Epithelial cell of esophagus (primary cell): ENCODE data around the gene LDLRAP1.
A peak's percentile ranks its signal among the peaks of the same experiment; 100 is the strongest.

Experiments
- DNase-seq: peaks from one replicate; pipeline ENCODE4 v3.0.0; 2010; ENCODE audit warnings: low read depth
- H3K4me3 ChIP-seq: 2 replicates; pipeline ENCODE4 v1.5.1; 2011; ENCODE audit warnings: mild to moderate bottlenecking, low read length, control low read depth
- TF ChIP-seq, protein P1 (sequence below): IDR thresholded peaks from 2 replicates; pipeline ENCODE4 v1.5.1; 2011; ENCODE audit warnings: low read depth, mild to moderate bottlenecking, low read length, control low read depth, inconsistent platforms; ENCODE audit not compliant: insufficient read depth; ENCODE audit errors: missing control alignments

Gene LDLRAP1

GRCh38 chr1:25562101-25562927, 18.9 kb downstream of the LDLRAP1 start:
- peak; percentile 36 for DNase-seq
- no peak overlapping the region for H3K4me3 ChIP-seq
- TF ChIP-seq, protein P1, sequence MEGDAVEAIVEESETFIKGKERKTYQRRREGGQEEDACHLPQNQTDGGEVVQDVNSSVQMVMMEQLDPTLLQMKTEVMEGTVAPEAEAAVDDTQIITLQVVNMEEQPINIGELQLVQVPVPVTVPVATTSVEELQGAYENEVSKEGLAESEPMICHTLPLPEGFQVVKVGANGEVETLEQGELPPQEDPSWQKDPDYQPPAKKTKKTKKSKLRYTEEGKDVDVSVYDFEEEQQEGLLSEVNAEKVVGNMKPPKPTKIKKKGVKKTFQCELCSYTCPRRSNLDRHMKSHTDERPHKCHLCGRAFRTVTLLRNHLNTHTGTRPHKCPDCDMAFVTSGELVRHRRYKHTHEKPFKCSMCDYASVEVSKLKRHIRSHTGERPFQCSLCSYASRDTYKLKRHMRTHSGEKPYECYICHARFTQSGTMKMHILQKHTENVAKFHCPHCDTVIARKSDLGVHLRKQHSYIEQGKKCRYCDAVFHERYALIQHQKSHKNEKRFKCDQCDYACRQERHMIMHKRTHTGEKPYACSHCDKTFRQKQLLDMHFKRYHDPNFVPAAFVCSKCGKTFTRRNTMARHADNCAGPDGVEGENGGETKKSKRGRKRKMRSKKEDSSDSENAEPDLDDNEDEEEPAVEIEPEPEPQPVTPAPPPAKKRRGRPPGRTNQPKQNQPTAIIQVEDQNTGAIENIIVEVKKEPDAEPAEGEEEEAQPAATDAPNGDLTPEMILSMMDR: no peak

GRCh38 chr1:25562928-25563283, 19.5 kb downstream of the LDLRAP1 start:
- H3K4me3 ChIP-seq: no peak overlapping the region
- TF ChIP-seq, protein P1: no peak
- no peak for DNase-seq

DNA sequence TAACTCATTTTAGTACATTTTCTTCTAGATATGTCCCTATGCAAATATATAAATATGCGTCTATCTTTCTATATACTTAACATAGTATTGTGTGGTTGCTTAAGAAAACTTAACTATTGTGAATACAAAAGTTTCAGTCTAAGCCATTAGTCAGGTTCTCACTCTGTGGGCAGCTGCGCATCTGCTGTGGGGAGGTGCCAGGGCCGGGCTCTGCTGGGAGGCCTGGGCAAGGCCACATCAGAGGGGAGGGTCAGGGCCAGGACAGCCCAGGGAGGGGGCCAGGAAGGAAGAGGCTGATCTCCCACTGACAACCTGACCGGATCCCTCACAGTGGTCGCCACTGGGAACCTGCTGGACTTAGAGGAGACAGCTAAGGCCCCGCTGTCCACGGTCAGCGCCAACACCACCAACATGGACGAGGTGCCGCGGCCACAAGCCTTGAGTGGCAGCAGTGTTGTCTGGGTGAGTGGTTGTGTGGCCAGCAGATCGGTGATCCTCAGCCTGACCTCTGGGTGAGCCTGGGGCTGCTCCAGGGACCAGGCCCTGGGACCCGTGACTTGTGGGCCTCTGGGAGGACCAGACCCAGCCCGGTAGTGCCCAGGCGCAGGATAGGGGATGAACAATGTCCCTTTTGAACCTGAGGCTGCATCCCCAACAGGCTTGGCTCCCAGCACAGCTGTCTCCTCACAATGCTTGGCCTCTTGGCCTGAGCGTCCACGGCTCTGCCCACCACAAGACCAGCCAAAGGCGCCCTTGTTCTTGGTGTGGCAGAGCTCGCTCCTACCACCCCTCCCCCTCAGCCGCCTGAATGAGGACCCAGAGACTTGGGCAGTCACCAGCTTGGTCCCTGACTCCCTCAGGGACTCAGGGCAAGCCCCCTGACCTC, 20.2 kb downstream of the LDLRAP1 start:
- DNase-seq: no peak
- H3K4me3 ChIP-seq: no peak overlapping the region
- TF ChIP-seq, protein P1: no peak

DNA sequence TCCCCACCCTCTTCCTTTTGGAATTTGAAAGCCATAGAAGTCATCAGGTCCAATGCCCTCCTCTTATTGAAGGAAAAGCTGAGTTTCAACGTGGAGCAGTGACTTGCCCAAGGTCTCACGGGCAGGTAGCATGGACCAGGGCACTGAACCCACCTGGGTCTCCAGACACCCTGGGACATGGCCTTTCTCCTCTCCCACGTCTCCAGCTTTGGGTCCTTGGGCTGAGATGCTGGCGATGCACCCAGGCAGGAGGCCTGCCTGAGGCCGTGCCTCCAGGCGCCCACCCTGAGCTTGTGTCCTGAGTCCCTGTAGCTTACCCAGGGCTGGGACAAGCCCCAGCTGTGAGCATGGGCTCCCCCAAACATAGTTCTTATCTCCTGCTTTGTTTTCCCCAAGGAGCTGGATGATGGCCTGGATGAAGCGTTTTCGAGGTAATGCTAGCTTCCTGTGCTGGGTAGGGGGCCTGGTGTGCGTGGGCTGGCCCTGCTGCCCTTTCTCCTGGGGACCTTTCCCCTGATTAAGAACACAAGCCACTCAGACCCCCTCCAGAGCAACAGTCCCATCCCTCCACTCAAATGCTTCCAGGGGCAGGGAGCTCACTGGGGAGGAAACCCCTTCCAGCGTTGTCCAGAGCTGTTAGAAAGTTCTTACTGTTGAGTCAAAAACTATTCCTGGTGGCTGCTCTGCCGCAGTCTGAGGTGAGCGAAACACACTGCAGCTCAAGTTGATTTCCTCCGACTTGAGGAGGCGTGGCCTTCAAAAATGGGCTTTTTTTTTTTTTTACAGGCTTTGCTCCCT, 21.6 kb downstream of the LDLRAP1 start:
- TF ChIP-seq, protein P1: no peak
- no peak overlapping the region for H3K4me3 ChIP-seq
- no peak for DNase-seq

DNA sequence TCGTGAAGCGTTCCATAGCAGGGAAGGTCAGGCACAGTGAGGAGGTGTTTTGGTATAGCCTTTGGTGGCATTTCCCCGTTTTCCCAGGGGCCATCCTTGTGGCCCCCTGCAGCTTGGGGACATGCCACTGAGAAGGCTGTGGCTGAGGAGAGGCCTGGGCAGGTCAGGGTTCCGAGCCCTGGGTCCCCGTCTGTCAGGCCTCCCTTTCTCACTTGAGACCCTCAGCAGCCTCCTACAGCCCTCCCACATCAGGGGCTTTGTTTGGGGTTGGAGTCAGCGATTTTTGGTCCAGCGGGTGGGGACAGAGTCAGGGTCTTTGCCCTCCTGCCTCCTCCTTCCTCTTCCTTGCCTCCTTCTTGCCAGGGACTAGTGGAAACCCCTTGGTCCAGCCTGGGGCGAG, 22.2 kb downstream of the LDLRAP1 start:
- TF ChIP-seq, protein P1: no peak
- DNase-seq: no peak
- no peak overlapping the region for H3K4me3 ChIP-seq

GRCh38 chr1:25566176-25566729, 22.8 kb downstream of the LDLRAP1 start:
- no peak overlapping the region for H3K4me3 ChIP-seq
- TF ChIP-seq, protein P1: no peak
- DNase-seq: peak; percentile 45
